ENCODE measurements around the gene VWA5B1.

DNA sequence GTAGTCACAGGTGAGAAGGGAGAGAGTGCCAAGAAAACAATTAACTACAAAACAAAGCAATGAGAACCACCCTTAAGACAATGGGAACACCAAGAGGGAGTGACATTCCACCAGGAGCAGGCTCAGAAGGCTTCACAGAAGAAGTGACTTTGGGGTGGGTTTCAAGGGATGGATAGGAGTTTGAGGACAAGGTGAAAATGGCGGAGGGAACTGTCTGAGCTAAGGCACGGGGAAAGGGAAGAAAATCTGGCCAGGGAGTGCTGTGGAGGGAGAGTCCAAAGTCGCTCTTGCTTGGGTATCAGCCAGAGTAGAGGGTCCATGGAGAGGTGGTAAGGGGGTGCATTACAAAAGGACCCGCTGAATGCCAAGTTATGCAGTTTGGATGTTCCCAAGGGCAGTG is 108.1 kb downstream of the VWA5B1 start:
- TF ChIP-seq POLR2A (IDR thresholded peaks at IDR 0.05; ENCODE audit: low read depth, low read length), result no peak
- no peak for TF ChIP-seq CTCF (IDR thresholded peaks at IDR 0.05; ENCODE audit: extremely low read depth in 1 of 2, insufficient read depth in 1 of 2, low read depth in 1 of 2, low read length in 2 of 2)
- no peak for TF ChIP-seq EZH2 (IDR thresholded peaks at IDR 0.05; ENCODE audit: borderline replicate concordance, low read depth, low read length, severe bottlenecking)
- TF ChIP-seq POLR2AphosphoS5 (IDR thresholded peaks at IDR 0.05; ENCODE audit: insufficient read depth, low read depth, low read length), result no peak
- TF ChIP-seq JUN (IDR thresholded peaks at IDR 0.05; ENCODE audit: borderline replicate concordance, insufficient read depth, insufficient read length, low read depth), result no peak
